Activated T-helper 17 cell treated with anti-CD3 and anti-CD28 coated beads, Interleukin-2, amount 50 U/mL, for 72 hours (primary cell): ENCODE measurements around the gene GLRX5. TPM values are rescaled to one million over a fixed set of nuclear protein-coding genes. Genes with fewer than 3 reads are reported as not detected.
A peak's percentile ranks its signal among the peaks of the same experiment; 100 is the strongest.

Source experiments
- ATAC-seq: fragments of 150-1000 bp; cut with Tn5 transposase; replicated peaks from 2 replicates; pipeline ENCODE4 v1.10.0; 2021; ENCODE audit warnings: mild to moderate bottlenecking, moderate library complexity
- H3K27ac Mint-ChIP-seq: one replicate; pipeline ENCODE4 v1.8.0; 2022; ENCODE audit warnings: mixed read lengths
- H3K27me3 Mint-ChIP-seq: one replicate; pipeline ENCODE4 v1.8.0; 2022; ENCODE audit warnings: mixed read lengths
- H3K36me3 Mint-ChIP-seq: one replicate; pipeline ENCODE4 v1.8.0; 2022; ENCODE audit warnings: low read depth, mild to moderate bottlenecking, mixed read lengths
- H3K4me1 Mint-ChIP-seq: one replicate; pipeline ENCODE4 v1.8.0; 2022; ENCODE audit warnings: mixed read lengths
- H3K4me3 Mint-ChIP-seq: one replicate; pipeline ENCODE4 v1.8.0; 2022; ENCODE audit warnings: mild to moderate bottlenecking, mixed read lengths
- H3K9me3 Mint-ChIP-seq: one replicate; pipeline ENCODE4 v1.8.0; 2022; ENCODE audit warnings: mixed read lengths
- total RNA-seq, 2 donors: library from RNA; stranded (reverse); gene quantifications; one replicate each; pipeline ENCODE4 v1.2.3, GENCODE V29; 2022

GLRX5 gene
- total RNA-seq, 2 donors from 2014 or later = 21.5 to 61.4 TPM

GRCh38 chr14:95541932-95542930 is 7.4 kb downstream of the GLRX5 start:
- Mint-ChIP-seq H3K36me3 (peaks cover 16% of the 10 kb centered on the region), H3K4me1 (peaks cover 5% of the 10 kb centered on the region), H3K27me3 (no peaks in the 10 kb centered on the region), H3K4me3 (no peak overlapping the region), H3K27ac (no peak overlapping the region), H3K9me3 (no peaks in the 10 kb centered on the region)
- ATAC-seq = no peak

- Mint-ChIP-seq H3K4me3 (no peak overlapping the region), H3K27ac (no peak overlapping the region), H3K4me1 (peaks cover 5% of the 10 kb centered on the region), H3K9me3 (no peaks in the 10 kb centered on the region), H3K27me3 (no peaks in the 10 kb centered on the region), H3K36me3 (peaks cover 16% of the 10 kb centered on the region)
- ATAC-seq = no peak
Observed at GRCh38 chr14:95543021-95543420, 8.2 kb downstream of the GLRX5 start.

- no peak for ATAC-seq
- H3K4me1 Mint-ChIP-seq = peaks cover 4% of the 10 kb centered on the region
- H3K27ac Mint-ChIP-seq = no peak overlapping the region
- no peaks in the 10 kb centered on the region for H3K27me3 Mint-ChIP-seq
- no peaks in the 10 kb centered on the region for H3K9me3 Mint-ChIP-seq
- no peak overlapping the region for H3K4me3 Mint-ChIP-seq
- H3K36me3 Mint-ChIP-seq = peaks cover 16% of the 10 kb centered on the region
Observed at GRCh38 chr14:95544588-95544987, 9.7 kb downstream of the GLRX5 start.

DNA sequence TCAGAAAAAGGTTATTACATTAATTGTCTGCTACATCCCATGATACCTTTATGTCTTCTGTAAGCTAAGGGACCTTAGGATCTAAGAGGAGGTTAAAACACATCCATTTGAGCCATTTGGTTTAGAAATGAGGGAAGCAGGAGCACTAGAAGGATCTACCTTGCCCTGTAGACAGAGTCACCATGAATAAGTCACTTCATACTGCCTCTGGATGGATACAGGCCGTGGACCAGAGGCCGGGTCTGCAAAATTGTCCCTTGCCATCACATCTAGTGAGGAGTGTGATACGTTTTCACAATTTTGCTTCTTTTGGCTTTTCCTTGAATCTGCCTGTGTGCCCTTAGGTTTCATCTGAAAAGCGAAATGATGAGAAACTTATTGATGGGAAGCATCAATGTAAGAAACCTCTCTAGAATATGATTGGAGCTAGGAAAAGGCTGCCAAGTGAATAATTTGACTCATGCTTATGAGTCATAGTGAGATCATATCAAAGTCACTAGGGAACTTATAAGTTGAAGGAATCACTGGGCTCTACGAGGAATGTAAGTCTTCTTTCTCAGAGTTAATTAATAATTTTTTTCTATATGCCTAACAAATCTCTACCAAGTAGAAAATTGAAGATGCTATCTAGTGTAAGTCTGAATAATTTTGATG is 10.8 kb downstream of the GLRX5 start:
- Mint-ChIP-seq H3K4me1 (peaks cover 4% of the 10 kb centered on the region), H3K27ac (no peak overlapping the region), H3K4me3 (no peak overlapping the region), H3K36me3 (peaks cover 16% of the 10 kb centered on the region), H3K27me3 (no peaks in the 10 kb centered on the region), H3K9me3 (no peaks in the 10 kb centered on the region)
- ATAC-seq = peak; percentile 66

- H3K4me3 Mint-ChIP-seq = no peak overlapping the region
- H3K27ac Mint-ChIP-seq = no peak overlapping the region
- peaks cover 4% of the 10 kb centered on the region for H3K4me1 Mint-ChIP-seq
- H3K9me3 Mint-ChIP-seq = no peaks in the 10 kb centered on the region
- no peak for ATAC-seq
- peaks cover 16% of the 10 kb centered on the region for H3K36me3 Mint-ChIP-seq
- H3K27me3 Mint-ChIP-seq = no peaks in the 10 kb centered on the region
Observed at GRCh38 chr14:95547272-95547625, 12.4 kb downstream of the GLRX5 start.

DNA sequence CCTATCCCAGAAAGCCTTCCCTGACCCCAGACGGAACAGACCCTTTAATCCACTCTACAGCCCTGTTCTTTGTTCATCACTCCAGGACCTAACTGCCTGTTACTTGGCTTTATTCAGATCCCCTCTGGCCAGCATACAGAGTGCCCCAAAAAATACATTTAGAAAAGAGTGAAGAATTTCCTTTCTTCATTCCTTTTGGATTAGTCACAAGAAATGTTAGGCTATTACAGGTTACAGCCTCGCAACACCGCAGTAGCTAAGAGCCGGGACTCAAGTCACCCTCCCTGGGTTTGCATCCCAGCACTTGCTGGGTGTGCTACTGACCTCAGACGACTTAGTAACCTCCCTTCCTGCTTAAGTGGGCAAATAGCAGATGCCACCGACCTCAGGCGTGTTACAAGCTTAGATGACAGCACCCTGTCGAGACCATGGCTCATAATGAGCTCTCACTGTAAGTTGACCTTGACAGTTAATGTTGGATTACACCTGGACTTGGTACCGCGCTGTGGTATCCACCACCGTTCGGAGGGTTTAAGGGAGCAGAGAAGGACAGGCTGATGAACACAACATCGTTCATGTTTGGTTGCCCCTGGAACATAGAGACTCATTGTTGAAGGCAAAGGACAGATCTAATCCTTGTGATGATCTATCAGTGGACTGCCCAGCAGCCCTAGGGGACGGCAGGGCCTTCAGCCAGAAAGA is 12.9 kb downstream of the GLRX5 start:
- Mint-ChIP-seq H3K9me3 (no peaks in the 10 kb centered on the region), H3K4me3 (no peak overlapping the region), H3K27ac (no peak overlapping the region), H3K27me3 (no peaks in the 10 kb centered on the region), H3K36me3 (peaks cover 16% of the 10 kb centered on the region), H3K4me1 (peaks cover 4% of the 10 kb centered on the region)
- ATAC-seq = no peak

DNA sequence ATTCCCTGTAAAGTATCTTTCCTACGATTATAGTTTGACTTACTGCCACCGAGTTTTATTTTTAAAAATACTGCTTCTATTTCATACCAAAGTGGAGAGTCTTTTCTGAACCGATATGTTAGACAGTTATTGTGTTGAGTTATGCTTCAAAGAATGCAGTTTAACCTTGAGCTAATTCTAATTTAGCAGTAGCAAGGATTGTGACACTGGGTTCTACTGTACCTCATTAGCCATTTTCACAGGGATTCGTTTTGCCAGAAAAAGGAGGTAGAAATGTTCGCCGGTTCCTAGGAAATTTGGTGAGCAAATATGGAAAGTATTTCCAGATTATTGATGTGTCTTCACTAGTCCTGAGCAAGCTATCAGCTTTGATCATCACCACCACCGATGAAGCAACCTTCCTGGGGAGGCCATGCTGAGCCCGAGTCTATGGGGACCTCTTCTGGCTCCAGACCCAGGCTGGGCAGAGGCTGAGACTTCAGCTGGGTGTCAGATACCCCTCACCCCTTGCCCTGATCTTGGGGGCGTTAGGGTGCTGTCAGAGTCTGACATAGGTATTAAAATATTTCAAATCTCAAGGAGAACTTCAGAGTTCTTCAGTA is 13.6 kb downstream of the GLRX5 start:
- Mint-ChIP-seq H3K27me3 (no peaks in the 10 kb centered on the region), H3K36me3 (peaks cover 16% of the 10 kb centered on the region), H3K9me3 (no peaks in the 10 kb centered on the region), H3K27ac (no peak overlapping the region), H3K4me3 (no peak overlapping the region), H3K4me1 (peaks cover 4% of the 10 kb centered on the region)
- ATAC-seq = no peak

- Mint-ChIP-seq H3K27me3 (no peaks in the 10 kb centered on the region), H3K4me1 (peaks cover 4% of the 10 kb centered on the region), H3K36me3 (peaks cover 2% of the 10 kb centered on the region), H3K9me3 (no peaks in the 10 kb centered on the region), H3K4me3 (no peak overlapping the region), H3K27ac (peak overlapping the region; percentile 20)
- no peak for ATAC-seq
Observed at GRCh38 chr14:95549656-95550585, 15.1 kb downstream of the GLRX5 start.

- no peak overlapping the region for H3K4me3 Mint-ChIP-seq
- no peak for ATAC-seq
- no peaks in the 10 kb centered on the region for H3K27me3 Mint-ChIP-seq
- no peak overlapping the region for H3K27ac Mint-ChIP-seq
- H3K36me3 Mint-ChIP-seq = no peaks in the 10 kb centered on the region
- no peaks in the 10 kb centered on the region for H3K9me3 Mint-ChIP-seq
- H3K4me1 Mint-ChIP-seq = peaks cover 4% of the 10 kb centered on the region
Observed at GRCh38 chr14:95551435-95551834, 16.6 kb downstream of the GLRX5 start.

- no peak for ATAC-seq
- Mint-ChIP-seq H3K4me1 (peaks cover 4% of the 10 kb centered on the region), H3K9me3 (no peaks in the 10 kb centered on the region), H3K27me3 (no peaks in the 10 kb centered on the region), H3K4me3 (no peak overlapping the region), H3K36me3 (no peaks in the 10 kb centered on the region), H3K27ac (no peak overlapping the region)
Observed at GRCh38 chr14:95553141-95553540, 18.3 kb downstream of the GLRX5 start.

- H3K27ac Mint-ChIP-seq = no peak overlapping the region
- no peaks in the 10 kb centered on the region for H3K4me1 Mint-ChIP-seq
- H3K27me3 Mint-ChIP-seq = no peaks in the 10 kb centered on the region
Observed at GRCh38 chr14:95555053-95555452, 20.2 kb downstream of the GLRX5 start.

DNA sequence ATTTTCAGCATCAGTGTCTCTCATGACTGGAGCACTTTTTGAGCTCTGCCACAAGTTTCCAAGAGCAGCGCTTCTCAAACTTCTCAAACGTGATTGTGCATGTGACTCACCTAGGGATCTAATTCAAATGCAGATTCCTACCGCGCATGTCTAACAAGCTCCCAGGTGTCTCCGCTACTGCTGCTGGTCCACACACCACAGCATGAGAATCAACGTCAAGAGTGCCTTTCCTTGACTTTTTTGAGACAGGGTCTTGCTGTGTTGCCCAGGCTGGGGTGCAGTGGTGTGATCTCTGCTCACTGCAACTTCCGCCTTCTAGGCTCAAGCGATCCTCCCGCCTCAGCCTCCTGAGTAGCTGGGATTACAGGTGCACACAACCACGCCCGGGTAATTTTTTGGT is 22.4 kb downstream of the GLRX5 start:
- ATAC-seq = no peak
- Mint-ChIP-seq H3K36me3 (no peaks in the 10 kb centered on the region), H3K9me3 (no peaks in the 10 kb centered on the region), H3K27me3 (peaks cover 9% of the 10 kb centered on the region), H3K4me3 (no peak overlapping the region), H3K27ac (no peak overlapping the region), H3K4me1 (peaks cover 5% of the 10 kb centered on the region)

More at GRCh38 chr14:95555053-95555452, 20.2 kb downstream of the GLRX5 start:
- Mint-ChIP-seq H3K4me3 (no peak overlapping the region), H3K9me3 (no peaks in the 10 kb centered on the region), H3K36me3 (no peaks in the 10 kb centered on the region)
- no peak for ATAC-seq

DNA sequence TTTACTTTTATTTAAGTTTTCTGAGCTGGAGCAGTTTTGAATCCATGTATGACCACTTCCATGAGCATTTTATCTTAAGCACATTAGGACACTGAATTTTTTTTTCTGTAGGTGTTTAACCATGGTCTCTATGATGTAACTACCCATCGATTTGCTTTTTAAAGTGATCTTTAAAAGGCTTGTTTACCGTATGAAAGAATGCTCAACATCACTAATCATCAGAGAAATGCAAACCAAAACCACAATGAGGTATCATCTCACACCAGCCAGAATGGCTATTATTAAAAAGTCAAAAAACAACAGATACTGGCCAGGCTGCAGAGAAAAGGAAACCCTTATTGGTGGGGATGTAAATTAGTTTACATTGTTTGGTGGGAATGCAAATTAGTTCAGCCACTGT is 23.0 kb downstream of the GLRX5 start:
- H3K4me3 Mint-ChIP-seq = no peak overlapping the region
- peaks cover 11% of the 10 kb centered on the region for H3K27me3 Mint-ChIP-seq
- H3K4me1 Mint-ChIP-seq = peaks cover 5% of the 10 kb centered on the region

More for the DNA sequence above, 23.0 kb downstream of the GLRX5 start:
- H3K36me3 Mint-ChIP-seq = no peaks in the 10 kb centered on the region
- H3K27ac Mint-ChIP-seq = no peak overlapping the region
- no peaks in the 10 kb centered on the region for H3K9me3 Mint-ChIP-seq
- ATAC-seq = no peak
